SHP77 treated with DMSO at 0.1 percent for 48 hours (cell line): ENCODE data around the gene LRPAP1.
"Not testable (repeated sequence)": the region's sequence is repeated elsewhere in the genome, so short reads cannot be mapped to it uniquely, and the experiment has no call there.

ENCODE experiments used
- DNase-seq: peaks from one replicate; lab custom pipeline; 2025; lab: John Stamatoyannopoulos, UW

The LRPAP1 gene

DNA sequence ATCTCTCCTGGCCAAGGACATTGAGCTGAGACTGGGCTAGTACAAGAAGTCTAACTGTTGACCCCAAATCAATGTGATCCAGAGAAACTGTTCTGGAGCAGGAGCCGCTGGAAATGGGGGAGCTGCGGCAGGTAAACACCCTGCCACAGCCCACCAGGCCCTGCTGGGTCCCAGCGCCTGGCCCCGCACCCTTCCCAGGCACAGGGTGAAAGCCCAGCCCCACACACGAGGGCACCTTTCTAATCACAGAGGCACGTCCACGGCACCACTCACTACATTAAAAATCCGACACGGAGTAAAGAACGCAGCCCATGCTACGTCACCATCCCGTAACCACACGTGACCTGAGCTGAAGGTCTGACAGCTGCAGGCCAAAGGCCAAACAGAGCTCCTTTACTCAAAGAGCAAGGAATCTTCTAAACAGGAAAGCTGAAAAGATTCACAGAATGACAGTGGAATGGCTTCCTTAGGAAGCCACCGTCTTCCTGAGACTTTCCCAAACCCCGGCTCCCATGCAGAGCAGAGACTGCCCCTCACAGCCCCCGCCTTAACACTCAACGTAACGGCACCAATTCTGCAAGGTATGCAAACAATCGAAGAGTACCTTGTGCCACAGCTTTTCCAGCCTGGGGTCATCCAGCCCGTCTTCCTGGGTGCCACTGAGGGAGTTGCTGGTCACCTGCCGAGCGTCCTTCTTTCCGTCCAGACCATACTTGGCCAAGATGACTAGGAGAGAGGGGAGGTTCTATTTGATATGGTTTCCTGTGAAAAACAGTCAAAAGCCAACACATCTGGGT lies 12.6 kb downstream of the LRPAP1 start:
- DNase-seq, result no peak

GRCh38 chr4:3518941-3519340 lies 13.3 kb downstream of the LRPAP1 start:
- DNase-seq, result no peak

- DNase-seq, result no peak
Observed at GRCh38 chr4:3518511-3518880, 13.7 kb downstream of the LRPAP1 start.

DNA sequence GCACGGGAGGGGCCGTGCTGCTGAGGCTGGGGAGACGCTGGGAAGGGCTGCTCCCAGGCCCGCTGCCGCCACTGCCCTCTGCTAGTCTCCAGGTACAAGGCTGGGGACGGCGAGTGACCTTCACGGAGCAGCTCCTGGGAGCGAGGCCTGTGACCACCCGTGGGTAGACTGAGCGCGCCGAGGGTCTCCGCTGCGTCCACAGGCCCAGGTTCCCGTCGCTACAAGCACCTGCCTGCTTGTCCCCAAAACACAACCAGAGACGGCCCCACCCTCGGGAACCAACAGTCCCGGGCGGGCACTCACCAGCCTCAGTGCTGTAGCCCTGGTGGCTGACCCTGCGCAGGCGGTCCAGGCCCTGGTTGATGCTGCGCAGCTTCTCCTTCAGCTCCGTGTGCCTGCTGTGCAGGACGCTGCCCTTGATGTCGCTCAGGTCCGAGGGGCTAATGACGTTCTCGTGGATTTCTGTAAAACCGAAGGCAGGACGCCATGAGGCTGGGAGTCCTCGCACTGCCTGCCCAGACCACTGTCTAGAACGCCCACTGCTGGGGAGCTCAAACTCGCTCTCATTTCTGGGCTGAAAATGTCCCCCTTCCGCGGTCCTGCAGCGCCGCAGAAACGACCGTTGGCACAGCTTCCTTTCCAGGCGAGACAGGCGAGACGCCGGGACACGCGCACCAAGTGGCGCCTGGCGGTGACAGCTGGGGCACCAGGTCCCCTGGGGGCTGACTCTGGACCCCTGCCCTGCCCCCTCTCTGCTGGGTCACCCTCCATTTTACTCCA lies 14.3 kb downstream of the LRPAP1 start:
- no peak for DNase-seq

DNA sequence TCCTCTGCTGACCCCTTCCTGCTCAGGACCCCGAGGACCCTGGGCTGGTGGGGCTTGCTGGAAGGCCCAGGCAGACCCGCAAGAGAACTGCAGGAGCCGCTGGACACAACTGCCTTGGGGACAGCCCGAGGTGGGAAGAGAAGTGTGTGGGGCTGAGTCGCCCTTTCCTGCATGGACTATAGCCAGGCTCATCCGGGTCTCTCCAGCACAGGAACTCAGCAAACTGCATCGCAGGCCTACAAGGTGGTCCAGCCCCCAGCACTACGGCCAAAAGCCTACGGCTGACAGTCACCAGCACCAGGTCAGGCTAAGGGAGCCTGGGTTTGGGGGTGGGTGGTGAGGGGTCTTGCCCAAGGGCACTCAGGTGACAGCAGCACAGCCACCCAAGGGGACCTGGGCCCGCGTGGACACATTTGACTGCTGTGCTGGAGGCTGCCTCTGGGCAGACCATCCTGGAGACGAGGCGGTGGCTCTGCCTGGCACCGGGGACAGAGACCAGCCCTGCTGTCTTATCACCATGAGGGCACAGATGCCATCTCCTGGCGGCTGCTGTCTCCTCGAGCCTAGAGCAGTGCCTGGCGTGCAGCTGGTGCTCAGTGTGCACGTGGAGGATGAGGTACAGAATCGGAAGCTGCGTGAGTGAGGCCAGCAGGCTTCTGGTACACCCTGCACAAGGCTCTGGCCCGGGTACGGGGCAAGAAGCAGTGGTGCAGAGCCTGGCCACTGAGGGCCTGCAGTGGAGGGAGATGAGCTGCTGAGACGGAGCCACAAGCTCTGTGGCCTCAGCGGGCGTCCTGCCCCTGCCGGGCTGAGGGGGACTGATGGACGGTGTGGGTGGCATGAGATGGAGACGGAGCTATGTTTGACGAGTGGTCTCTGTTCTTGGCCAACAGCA lies 15.1 kb downstream of the LRPAP1 start:
- no peak for DNase-seq

DNA sequence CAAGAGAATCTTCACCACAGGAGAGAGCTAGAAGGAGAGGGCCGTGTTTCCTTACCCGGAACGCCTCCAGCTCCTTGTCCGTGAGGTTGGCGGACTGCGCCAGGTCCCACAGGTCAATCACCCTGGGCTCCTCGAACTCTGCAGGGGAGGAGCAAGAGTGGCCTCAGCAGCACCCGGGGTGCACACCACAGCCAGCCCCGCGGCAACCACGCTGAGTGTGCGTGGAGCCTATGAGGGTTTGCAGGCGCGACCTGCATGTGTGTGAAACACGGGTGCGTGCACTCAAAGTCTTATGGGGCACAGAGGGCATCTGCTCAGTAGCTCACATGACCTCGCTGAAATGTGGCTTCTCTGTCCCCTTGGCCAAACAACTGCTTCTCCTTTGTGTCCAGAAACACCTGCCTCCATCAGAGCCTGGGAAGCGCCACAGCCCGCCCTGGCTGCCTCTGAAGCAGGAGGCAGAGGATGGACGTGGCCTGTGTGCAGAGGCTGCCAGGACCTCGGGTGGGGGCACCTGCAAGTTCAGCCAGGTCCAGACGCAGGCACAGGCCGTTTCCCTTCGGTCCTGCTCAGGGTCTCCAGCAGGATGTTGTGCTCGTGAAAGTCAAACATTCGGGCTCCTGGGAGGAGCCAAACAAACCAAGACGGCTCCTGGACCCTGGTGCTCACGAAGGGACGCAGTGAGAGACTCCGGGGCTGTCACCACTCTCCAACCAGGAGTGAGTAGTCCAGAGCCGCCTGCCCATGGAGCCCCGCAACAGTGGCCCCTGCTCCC lies 16.0 kb downstream of the LRPAP1 start:
- DNase-seq, result no peak

DNA sequence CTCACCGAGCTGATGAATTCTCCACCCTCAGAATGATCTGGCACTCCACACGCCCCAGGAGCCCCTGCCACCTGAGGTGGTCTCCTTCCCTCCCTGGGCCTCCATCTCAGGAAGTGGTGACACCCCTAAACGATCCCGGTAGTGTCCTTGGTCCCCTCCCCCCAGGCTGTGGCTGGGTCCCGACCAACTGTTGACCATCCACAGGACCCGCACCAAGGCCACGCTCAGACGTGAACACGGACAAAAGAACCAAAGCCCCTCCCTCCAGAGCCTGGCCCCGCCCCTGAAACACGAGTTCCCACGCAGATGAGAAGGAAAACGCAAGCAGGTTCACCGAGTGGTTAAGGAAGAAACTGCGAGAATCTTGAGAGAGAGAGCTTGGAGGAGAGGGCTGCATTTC lies 16.6 kb downstream of the LRPAP1 start:
- DNase-seq, result no peak

GRCh38 chr4:3514806-3515501 lies 17.3 kb downstream of the LRPAP1 start:
- no peak for DNase-seq

- no peak for DNase-seq
Observed at GRCh38 chr4:3514221-3514780, 17.9 kb downstream of the LRPAP1 start.

- no peak for DNase-seq
Observed at GRCh38 chr4:3513807-3514206, 18.4 kb downstream of the LRPAP1 start.

DNA sequence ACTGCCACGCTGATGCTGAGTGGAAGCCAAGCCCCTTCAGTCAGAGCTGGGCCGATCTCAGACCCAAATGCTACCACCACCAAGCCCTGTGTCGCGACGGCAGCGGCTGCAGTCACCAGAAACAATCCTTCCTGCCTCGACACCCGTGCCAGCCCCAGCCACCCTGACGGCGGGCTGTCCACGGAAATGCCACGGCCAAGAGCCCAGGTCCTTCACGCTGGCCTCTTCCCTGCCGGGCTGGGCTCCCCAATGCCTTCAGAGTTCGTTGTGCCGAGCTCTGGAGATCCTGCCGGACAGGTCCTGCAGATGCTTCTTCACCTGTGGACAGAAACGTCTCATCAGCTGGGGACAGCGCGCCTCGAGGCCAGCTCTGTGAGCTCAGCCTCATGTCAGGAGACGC lies 19.5 kb downstream of the LRPAP1 start:
- no peak for DNase-seq

- no peak for DNase-seq
Observed at GRCh38 chr4:3512279-3512678, 19.9 kb downstream of the LRPAP1 start.

- not testable (repeated sequence) for DNase-seq
Observed at GRCh38 chr4:3511601-3512000, 20.6 kb downstream of the LRPAP1 start.

DNA sequence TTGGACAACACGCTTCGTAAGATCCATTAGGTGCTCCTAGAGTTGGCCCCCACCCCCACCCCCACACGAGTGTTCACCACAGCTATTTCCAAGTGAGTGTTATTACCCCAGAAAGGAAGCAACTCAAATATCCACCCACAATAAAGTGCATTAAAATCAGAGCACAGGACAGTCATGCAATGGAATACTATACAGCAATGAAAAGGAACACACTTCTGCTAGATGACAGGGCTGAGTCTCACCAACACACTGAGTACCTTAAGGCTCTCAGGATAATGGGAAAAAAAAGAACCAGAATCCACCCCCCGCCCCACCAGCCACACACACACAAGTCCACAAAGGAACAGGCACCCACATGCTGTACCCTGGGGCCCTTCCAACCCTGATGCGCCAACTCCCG lies 21.0 kb downstream of the LRPAP1 start:
- DNase-seq, result no peak

GRCh38 chr4:3510481-3510880 lies 21.7 kb downstream of the LRPAP1 start:
- DNase-seq, result no peak

- DNase-seq, result no peak
Observed at GRCh38 chr4:3508542-3508941, 23.7 kb downstream of the LRPAP1 start.

GRCh38 chr4:3505231-3505630 lies 27.0 kb downstream of the LRPAP1 start:
- DNase-seq, result no peak

- no peak for DNase-seq
Observed at GRCh38 chr4:3502941-3503936, 29.0 kb downstream of the LRPAP1 start.

GRCh38 chr4:3501825-3502425 lies 30.3 kb downstream of the LRPAP1 start:
- DNase-seq, result no peak
